Astrocyte of the cerebellum (primary cell): Measurements from ENCODE around the gene AIG1.

Experiments used
- DNase-seq: peaks from one replicate; pipeline ENCODE4 v3.0.0-alpha.2; 2011; ENCODE audit warnings: low read depth
- H3K4me3 ChIP-seq: 2 replicates; pipeline ENCODE4 v1.5.1; 2011; ENCODE audit warnings: mild to moderate bottlenecking, low read depth, low read length, moderate library complexity
- in situ Hi-C: cut with HindIII; loops from 2 replicates; pipeline ENCODE4 v1.10.0; 2017; ENCODE audit warnings: low sequenced_read_pairs
- TF ChIP-seq, protein P1 (sequence below): IDR thresholded peaks from 2 replicates; pipeline ENCODE4 v1.5.1; 2012; ENCODE audit warnings: low read length, low read depth, moderate library complexity, mild to moderate bottlenecking; ENCODE audit errors: missing control alignments

AIG1 gene

GRCh38 chr6:143127941-143128680 lies 67.4 kb downstream of the AIG1 start:
- H3K4me3 ChIP-seq = no peak overlapping the region
- DNase-seq = no peak
- in situ Hi-C loops = no loop called here
- TF ChIP-seq, protein P1, sequence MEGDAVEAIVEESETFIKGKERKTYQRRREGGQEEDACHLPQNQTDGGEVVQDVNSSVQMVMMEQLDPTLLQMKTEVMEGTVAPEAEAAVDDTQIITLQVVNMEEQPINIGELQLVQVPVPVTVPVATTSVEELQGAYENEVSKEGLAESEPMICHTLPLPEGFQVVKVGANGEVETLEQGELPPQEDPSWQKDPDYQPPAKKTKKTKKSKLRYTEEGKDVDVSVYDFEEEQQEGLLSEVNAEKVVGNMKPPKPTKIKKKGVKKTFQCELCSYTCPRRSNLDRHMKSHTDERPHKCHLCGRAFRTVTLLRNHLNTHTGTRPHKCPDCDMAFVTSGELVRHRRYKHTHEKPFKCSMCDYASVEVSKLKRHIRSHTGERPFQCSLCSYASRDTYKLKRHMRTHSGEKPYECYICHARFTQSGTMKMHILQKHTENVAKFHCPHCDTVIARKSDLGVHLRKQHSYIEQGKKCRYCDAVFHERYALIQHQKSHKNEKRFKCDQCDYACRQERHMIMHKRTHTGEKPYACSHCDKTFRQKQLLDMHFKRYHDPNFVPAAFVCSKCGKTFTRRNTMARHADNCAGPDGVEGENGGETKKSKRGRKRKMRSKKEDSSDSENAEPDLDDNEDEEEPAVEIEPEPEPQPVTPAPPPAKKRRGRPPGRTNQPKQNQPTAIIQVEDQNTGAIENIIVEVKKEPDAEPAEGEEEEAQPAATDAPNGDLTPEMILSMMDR = no peak

GRCh38 chr6:143128681-143129015 lies 68.0 kb downstream of the AIG1 start:
- TF ChIP-seq, protein P1 = no peak
- no peak overlapping the region for H3K4me3 ChIP-seq
- in situ Hi-C loops = no loop called here
- DNase-seq = no peak

GRCh38 chr6:143130928-143131327 lies 70.2 kb downstream of the AIG1 start:
- in situ Hi-C loops = no loop called here
- H3K4me3 ChIP-seq = no peak overlapping the region
- no peak for DNase-seq
- TF ChIP-seq, protein P1 = no peak

GRCh38 chr6:143135325-143135724 lies 74.6 kb downstream of the AIG1 start:
- TF ChIP-seq, protein P1 = no peak
- no peak overlapping the region for H3K4me3 ChIP-seq
- DNase-seq = no peak
- in situ Hi-C loops = no loop called here

- DNase-seq = no peak
- TF ChIP-seq, protein P1 = no peak
- H3K4me3 ChIP-seq = no peak overlapping the region
- in situ Hi-C loops = no loop called here
Observed at GRCh38 chr6:143135797-143136561, 75.3 kb downstream of the AIG1 start.

- DNase-seq = no peak
- in situ Hi-C loops = no loop called here
- TF ChIP-seq, protein P1 = no peak
- no peak overlapping the region for H3K4me3 ChIP-seq
Observed at GRCh38 chr6:143136647-143137046, 76.0 kb downstream of the AIG1 start.
